ENCODE results near the gene YY1.
"Not testable (repeated sequence)": the region's sequence is repeated elsewhere in the genome, so short reads cannot be mapped to it uniquely, and the experiment has no call there.

The YY1 gene

GRCh38 chr14:100296106-100296651, 57.2 kb downstream of the YY1 start:
- DNase-seq (ENCODE audit: low read depth) = no peak

GRCh38 chr14:100296729-100297128, 57.8 kb downstream of the YY1 start:
- not testable (repeated sequence) for DNase-seq (ENCODE audit: low read depth)

GRCh38 chr14:100297320-100298300, 58.7 kb downstream of the YY1 start:
- DNase-seq (ENCODE audit: low read depth) = no peak

- DNase-seq (ENCODE audit: low read depth) = no peak
Observed at GRCh38 chr14:100298551-100299237, 59.8 kb downstream of the YY1 start.

GRCh38 chr14:100299238-100299560, 60.3 kb downstream of the YY1 start:
- DNase-seq (ENCODE audit: low read depth) = no peak

- no peak for DNase-seq (ENCODE audit: low read depth)
Observed at GRCh38 chr14:100302616-100303015, 63.7 kb downstream of the YY1 start.

- DNase-seq (ENCODE audit: low read depth) = no peak
Observed at GRCh38 chr14:100303179-100303578, 64.2 kb downstream of the YY1 start.

- DNase-seq (ENCODE audit: low read depth) = no peak
Observed at GRCh38 chr14:100303925-100304324, 65.0 kb downstream of the YY1 start.

GRCh38 chr14:100304825-100305323, 65.9 kb downstream of the YY1 start:
- DNase-seq (ENCODE audit: low read depth) = no peak

- DNase-seq (ENCODE audit: low read depth) = peak; percentile 32
Observed at GRCh38 chr14:100305324-100306100, 66.6 kb downstream of the YY1 start.

- DNase-seq (ENCODE audit: low read depth) = peak; percentile 42
Observed at GRCh38 chr14:100306101-100306997, 67.4 kb downstream of the YY1 start, which contains the start of gene SLC25A29. TSS of gene SLC25A29 (minus strand) at chr14:100306444. CDS start at chr14:100306232, 212 bp downstream.

GRCh38 chr14:100306998-100307765, 68.2 kb downstream of the YY1 start:
- DNase-seq (ENCODE audit: low read depth) = no peak

GRCh38 chr14:100307766-100308426, 69.0 kb downstream of the YY1 start:
- no peak for DNase-seq (ENCODE audit: low read depth)

- DNase-seq (ENCODE audit: low read depth) = not testable (repeated sequence)
Observed at GRCh38 chr14:100308427-100308792, 69.5 kb downstream of the YY1 start.

GRCh38 chr14:100309028-100309737, 70.2 kb downstream of the YY1 start:
- DNase-seq (ENCODE audit: low read depth) = no peak

GRCh38 chr14:100312110-100312876, 73.3 kb downstream of the YY1 start:
- DNase-seq (ENCODE audit: low read depth) = not testable (repeated sequence)

GRCh38 chr14:100312877-100313400, 74.0 kb downstream of the YY1 start:
- no peak for DNase-seq (ENCODE audit: low read depth)

Data from T follicular helper cell (primary cell).